Measurements from ENCODE around the gene KCNN4. TPM values are rescaled to one million over a fixed set of nuclear protein-coding genes. Genes with fewer than 3 reads are reported as not detected.

KCNN4 gene
- total and polyA plus RNA-seq, 10 donors, result 14.3 to 77.6 (median 22.6) TPM

GRCh38 chr19:43718627-43719377 lies 62.0 kb downstream of the KCNN4 start:
- H3K36me3 ChIP-seq, result no peaks in the 10 kb centered on the region
- no peak overlapping the region for H3K27ac ChIP-seq
- no peaks in the 10 kb centered on the region for H3K9me3 ChIP-seq
- intact Hi-C loops (cut with DNase I; ENCODE audit: low total_unique reads), result no loop called here
- no peaks in the 10 kb centered on the region for H3K27me3 ChIP-seq (replicated peaks in 1 of 7)
- H3K4me1 ChIP-seq, result no peaks in the 10 kb centered on the region
- DNase-seq, result no peak
- no peak overlapping the region for H3K4me3 ChIP-seq
- TF ChIP-seq POLR2A (IDR thresholded peaks at IDR 0.05), result no peak
- no peak for TF ChIP-seq CTCF (IDR thresholded peaks at IDR 0.05 in 8 of 11, conservative IDR thresholded peaks at IDR 0.05 in 3 of 11)
- TF ChIP-seq POLR2AphosphoS5 (IDR thresholded peaks at IDR 0.05), result no peak
- WGBS, 5 donors, result 92 to 96% (median 94%) methylated on average over 30 to 60 of the region's 60 CpGs

Other genes starting within 250 kb of the KCNN4 start
- gene ZNF575, start 247.8 kb downstream of the KCNN4 start, total RNA-seq, result 1 to 10 TPM in 5 of 7 donors, not detected in 2; 1.0 to 4.3 (median 2.4) TPM
- gene ZNF575, start 247.8 kb downstream of the KCNN4 start, polyA plus RNA-seq, result 1 to 10 TPM in 1 of 3 donors, under 1 TPM in 2; 0.82 to 1.9 (median 0.87) TPM
- gene XRCC1, start 205.4 kb downstream of the KCNN4 start, total RNA-seq, result 10 to 100 TPM; 23.6 to 32.0 (median 26.0) TPM
- 10 to 100 TPM; 16.0 to 19.0 (median 16.4) TPM for gene XRCC1, start 205.4 kb downstream of the KCNN4 start, polyA plus RNA-seq
- gene PINLYP, start 205.2 kb downstream of the KCNN4 start, total RNA-seq, result 1 to 10 TPM; 2.0 to 8.7 (median 4.3) TPM
- gene PINLYP, start 205.2 kb downstream of the KCNN4 start, polyA plus RNA-seq, result 10 to 100 TPM in 1 of 3 donors, 1 to 10 TPM in 2; 6.9 to 10.5 (median 9.6) TPM
- gene IRGQ, start 184.8 kb downstream of the KCNN4 start, total RNA-seq, result 10 to 100 TPM; 16.5 to 25.9 (median 20.9) TPM
- gene IRGQ, start 184.8 kb downstream of the KCNN4 start, polyA plus RNA-seq, result 1 to 10 TPM; 3.1 to 3.9 (median 3.8) TPM
- 10 to 100 TPM in 5 of 7 donors, 1 to 10 TPM in 2; 8.1 to 12.9 (median 11.5) TPM for gene ZNF576, start 184.4 kb downstream of the KCNN4 start, total RNA-seq
- gene ZNF576, start 184.4 kb downstream of the KCNN4 start, polyA plus RNA-seq, result 10 to 100 TPM in 1 of 3 donors, 1 to 10 TPM in 2; 6.9 to 14.7 (median 9.8) TPM
- under 1 TPM; 0.32 to 0.94 (median 0.40) TPM for gene SRRM5, start 168.9 kb downstream of the KCNN4 start, total RNA-seq
- gene SRRM5, start 168.9 kb downstream of the KCNN4 start, polyA plus RNA-seq, result under 1 TPM; 0.26 to 0.54 (median 0.52) TPM
- gene ZNF428, start 161.3 kb downstream of the KCNN4 start, total RNA-seq, result 10 to 100 TPM; 19.9 to 29.4 (median 26.2) TPM
- 10 to 100 TPM; 36.0 to 54.7 (median 51.9) TPM for gene ZNF428, start 161.3 kb downstream of the KCNN4 start, polyA plus RNA-seq
- 1 to 10 TPM; 1.8 to 3.5 (median 2.0) TPM for gene CADM4, start 141.1 kb downstream of the KCNN4 start, total RNA-seq
- 1 to 10 TPM in 2 of 3 donors, under 1 TPM in 1; 0.89 to 4.7 (median 2.2) TPM for gene CADM4, start 141.1 kb downstream of the KCNN4 start, polyA plus RNA-seq
- gene PLAUR, start 110.8 kb downstream of the KCNN4 start, total RNA-seq, result 10 to 100 TPM; 20.3 to 86.4 (median 41.7) TPM
- 10 to 100 TPM in 1 of 3 donors, 1 to 10 TPM in 2; 7.3 to 12.0 (median 8.7) TPM for gene PLAUR, start 110.8 kb downstream of the KCNN4 start, polyA plus RNA-seq
- gene IRGC, start 64.9 kb downstream of the KCNN4 start, total RNA-seq, result not detected
- gene IRGC, start 64.9 kb downstream of the KCNN4 start, polyA plus RNA-seq, result not detected
- gene SMG9, start 26.0 kb downstream of the KCNN4 start, total RNA-seq, result 10 to 100 TPM; 30.9 to 65.9 (median 54.6) TPM
- gene SMG9, start 26.0 kb downstream of the KCNN4 start, polyA plus RNA-seq, result 10 to 100 TPM; 34.0 to 44.8 (median 44.3) TPM
- gene LYPD5, start 21.5 kb upstream of the KCNN4 start, total RNA-seq, result 10 to 100 TPM in 2 of 7 donors, 1 to 10 TPM in 5; 4.2 to 48.1 (median 7.4) TPM
- gene LYPD5, start 21.5 kb upstream of the KCNN4 start, polyA plus RNA-seq, result 1 to 10 TPM; 2.1 to 6.6 (median 2.2) TPM
- 10 to 100 TPM in 6 of 7 donors, 1 to 10 TPM in 1; 6.0 to 15.6 (median 11.9) TPM for gene ZNF283, start 46.3 kb upstream of the KCNN4 start, total RNA-seq
- gene ZNF283, start 46.3 kb upstream of the KCNN4 start, polyA plus RNA-seq, result 1 to 10 TPM; 1.1 to 3.0 (median 1.1) TPM
- 1 to 10 TPM; 2.5 to 6.0 (median 3.8) TPM for gene ZNF404, start 103.0 kb upstream of the KCNN4 start, total RNA-seq
- 10 to 100 TPM in 1 of 3 donors, 1 to 10 TPM in 2; 8.2 to 10.3 (median 9.1) TPM for gene ZNF404, start 103.0 kb upstream of the KCNN4 start, polyA plus RNA-seq
- gene ZNF45, start 154.3 kb upstream of the KCNN4 start, total RNA-seq, result 10 to 100 TPM; 12.9 to 24.5 (median 16.2) TPM
- 1 to 10 TPM; 3.9 to 6.1 (median 5.4) TPM for gene ZNF45, start 154.3 kb upstream of the KCNN4 start, polyA plus RNA-seq
- 1 to 10 TPM; 3.4 to 8.7 (median 6.3) TPM for gene ZNF221, start 170.3 kb upstream of the KCNN4 start, total RNA-seq
- under 1 TPM; 0.09 to 0.58 (median 0.29) TPM for gene ZNF221, start 170.3 kb upstream of the KCNN4 start, polyA plus RNA-seq
- gene ZNF155, start 203.2 kb upstream of the KCNN4 start, total RNA-seq, result 10 to 100 TPM in 5 of 7 donors, 1 to 10 TPM in 2; 9.7 to 18.2 (median 11.8) TPM
- 1 to 10 TPM; 5.1 to 6.1 (median 5.3) TPM for gene ZNF155, start 203.2 kb upstream of the KCNN4 start, polyA plus RNA-seq
- 10 to 100 TPM in 2 of 7 donors, 1 to 10 TPM in 5; 7.9 to 15.2 (median 8.9) TPM for gene ZNF230, start 222.0 kb upstream of the KCNN4 start, total RNA-seq
- gene ZNF230, start 222.0 kb upstream of the KCNN4 start, polyA plus RNA-seq, result 1 to 10 TPM; 2.4 to 3.0 (median 2.7) TPM
- gene ZNF222, start 244.4 kb upstream of the KCNN4 start, total RNA-seq, result 10 to 100 TPM in 1 of 7 donors, 1 to 10 TPM in 6; 4.6 to 12.5 (median 5.8) TPM
- 1 to 10 TPM; 3.4 to 4.8 (median 4.0) TPM for gene ZNF222, start 244.4 kb upstream of the KCNN4 start, polyA plus RNA-seq